Heart right ventricle (tissue), 16 donors: ENCODE measurements around the gene CARM1. TPM values are rescaled to one million over a fixed set of nuclear protein-coding genes. Genes with fewer than 3 reads are reported as not detected.

Source experiments
- ATAC-seq, 8 donors: fragments of 200-7000 bp; cut with Tn5 transposase; one replicate each; pipeline ENCODE4 v1.9.1; 2020; ENCODE audit warnings: mild to moderate bottlenecking in 8 of 8, moderate library complexity in 8 of 8, moderate number of reproducible peaks in 1 of 8
- DNase-seq, 2 donors: peaks; one replicate each; pipeline ENCODE4 v3.0.0-alpha.2; 2020
- H3K27ac ChIP-seq, 10 donors: fragments of 200-600 bp; sonication (generic) in 2 of 10; one replicate each; pipeline versions ENCODE4 v1.5.0 to v1.8.0; 2020 to 2022; ENCODE audit warnings: mild to moderate bottlenecking in 3 of 10
- H3K27me3 ChIP-seq, 7 donors: fragments of 200-600 bp; one replicate each; pipeline ENCODE4 v1.8.0; 2021 to 2022; ENCODE audit warnings: mild to moderate bottlenecking in 2 of 7
- H3K36me3 ChIP-seq, 9 donors: fragments of 200-600 bp; sonication (generic) in 1 of 9; one replicate each; pipeline versions ENCODE4 v1.5.0 to v1.8.0; 2020 to 2022; ENCODE audit warnings: mild to moderate bottlenecking in 2 of 9
- H3K4me1 ChIP-seq, 9 donors: fragments of 200-600 bp; sonication (generic) in 1 of 9; one replicate each; pipeline versions ENCODE4 v1.5.0 to v1.8.0; 2020 to 2022; ENCODE audit warnings: mild to moderate bottlenecking in 4 of 9
- H3K4me3 ChIP-seq, 10 donors: fragments of 200-600 bp; sonication (generic) in 2 of 10; one replicate each; pipeline versions ENCODE4 v1.5.0 to v1.8.0; 2020 to 2022; ENCODE audit warnings: mild to moderate bottlenecking in 7 of 10, moderate library complexity in 2 of 10
- H3K9me3 ChIP-seq, 11 donors: fragments of 200-600 bp in 10 of 11; sonication (generic) in 2 of 11; one replicate each; pipeline versions ENCODE4 v1.5.0 to v1.8.0; 2013 to 2022; ENCODE audit warnings: mild to moderate bottlenecking in 2 of 11, control low read depth in 1 of 11, moderate library complexity in 1 of 11
- CTCF ChIP-seq, 9 donors: fragments of 200-600 bp; sonication (generic) in 2 of 9; IDR thresholded peaks; one replicate each; pipeline versions ENCODE4 v1.5.0 to v1.8.0; 2021 to 2022; ENCODE audit warnings: antibody characterized with exemption in 9 of 9, mild to moderate bottlenecking in 5 of 9, moderate library complexity in 1 of 9
- WGBS, 2 donors: extraction: QIAGEN DNeasy Blood & Tissue Kit; methylation state at CpG; one replicate each; pipeline ENCODE4 v1.1.7; 2013; ENCODE audit warnings: inconsistent platforms in 1 of 2; 5-methylcytosine and 5-hydroxymethylcytosine counted together
- intact Hi-C, 10 donors: fragments of 100-400 bp; cut with DNase I; formaldehyde crosslinking; loops; one replicate each; pipeline versions ENCODE4 v1.11.1 to v1.14.2; 2022
- polyA plus RNA-seq, 2 donors: library from polyadenylated mRNA; stranded (reverse); fragments of 200-250 nt; gene quantifications; one replicate each; pipeline ENCODE4 v1.2.3, GENCODE V29; 2013
- total RNA-seq, 10 donors: library from RNA; stranded (reverse); fragmentation: NEBNext Ultra II Directional in 3 of 10; extraction: Animal tissue kit (Norgen Biotek cat#: 25700) in 3 of 10; gene quantifications; one replicate each; pipeline versions ENCODE4 v1.2.1 to v1.2.4, GENCODE V29; 2021 to 2023
- donor health status: Arrhythmogenic right ventricular cardiomyopathy.
- donor health status: ischemic (EF 13 %, LVEDD 7.1; RV severe dilation, severe dysfunction).
- donor health status: healthy with polysubstance abuse.
- donor health status: DM: no; HTN: yes; CAD: no.
- donor health status: DM: no; HTN: no; CAD: no.
- donor health status: ischemic (EF 25% LVEDD 6.9; RV normal size, moderate dysfunction).
- donor health status: ischemic (EF 25% LVEDD 5.7; RV mildly dilated, moderate dysfunction).
- donor health status: healthy.
- donor health status: DM: yes; HTN: yes; CAD: no.
- donor health status: Ischemic cardiomyopathy.
- donor health status: ischemic (EF 35%, LVEDD 5.7; RV mildly dilated, moderate dysfunction).
- donor health status: nonischemic (EF 11% LVEDD 7.7; RV severe dilation, severe dysfunction).
- donor health status: DM: yes; HTN: yes; CAD: no.
- donor health status: PGD.
- donor health status: ischemic (EF 29% LVEDD 5.4; RV normal size, mild dysfunction).
- donor health status: nonischemic (EF 23%, LVEDD 6.1; RV moderate dilation, normal function).

The CARM1 gene
- total and polyA plus RNA-seq, 12 donors = 25.8 to 45.4 (median 27.9) TPM

GRCh38 chr19:10862561-10863106, 8.7 kb upstream of the CARM1 start:
- Histone ChIP-seq H3K4me1 (peaks cover 0 to 30% (median 6%) of the 10 kb centered on the region in 9 donors), H3K4me3 (no peak overlapping the region), H3K27me3 (no peaks in the 10 kb centered on the region), H3K36me3 (no peaks in the 10 kb centered on the region), H3K9me3 (no peaks in the 10 kb centered on the region), H3K27ac (peak overlapping the region in 1 of 10 donors; percentile 18)
- ATAC-seq (no peak), DNase-seq (no peak)
- intact Hi-C loops = loop anchor here (5.0 to 10.0 kb wide), 6 partner anchors 88 to 148 kb away; partner anchors contain the start of gene DNM2 (in 6 of the 10)
- WGBS, 2 donors = 85% methylated on average over 6 of the region's 6 CpGs
- TF ChIP-seq CTCF (IDR thresholded peaks at IDR 0.05) = no peak

GRCh38 chr19:10863107-10863717, 8.1 kb upstream of the CARM1 start:
- Histone ChIP-seq H3K27ac (peak overlapping the region in 1 of 10 donors; percentile 18), H3K4me1 (peaks cover 0 to 35% (median 6%) of the 10 kb centered on the region in 9 donors), H3K36me3 (no peaks in the 10 kb centered on the region), H3K4me3 (no peak overlapping the region), H3K27me3 (no peaks in the 10 kb centered on the region), H3K9me3 (no peaks in the 10 kb centered on the region)
- no peak for TF ChIP-seq CTCF (IDR thresholded peaks at IDR 0.05)
- no peak for DNase-seq
- 64 to 72% methylated on average over 18 of the region's 18 CpGs for WGBS, 2 donors
- peak in 3 of 8 donors; percentile 9 to 19 (median 9) for ATAC-seq
- intact Hi-C loops = loop anchor here (5.0 to 10.0 kb wide), 6 partner anchors 88 to 148 kb away; partner anchors contain the start of gene DNM2 (in 6 of the 10)

- Histone ChIP-seq H3K27me3 (no peaks in the 10 kb centered on the region), H3K27ac (peak overlapping the region in 3 of 10 donors; percentile 8 to 38 (median 18)), H3K9me3 (no peaks in the 10 kb centered on the region), H3K4me3 (peak overlapping the region in 1 of 10 donors; percentile 15), H3K36me3 (no peaks in the 10 kb centered on the region), H3K4me1 (peaks cover 0 to 39% (median 6%) of the 10 kb centered on the region in 9 donors)
- peak; percentile 83 to 94 (median 91) for TF ChIP-seq CTCF (IDR thresholded peaks at IDR 0.05)
- DNase-seq (peak; percentile 86 to 89), ATAC-seq (peak; percentile 66 to 92 (median 86))
- intact Hi-C loops = loop anchor here (1.0 to 10.0 kb wide), 8 partner anchors 28 to 150 kb away; partner anchors contain the start of genes DNM2 (in 6 of the 10) and TMED1 (in 1 of the 10)
- WGBS, 2 donors = 13 to 19% methylated on average over 6 of the region's 6 CpGs
These were observed 6.8 kb upstream of the CARM1 start for GRCh38 chr19:10864538-10864899.

GRCh38 chr19:10866495-10866894, 4.9 kb upstream of the CARM1 start:
- intact Hi-C loops = loop anchor here in 4 of 10 donors (5.0 to 10.0 kb wide), 4 partner anchors 92 to 152 kb away; partner anchors contain the start of gene DNM2 (in 2 of the 4)
- Histone ChIP-seq H3K9me3 (no peaks in the 10 kb centered on the region), H3K27ac (no peak overlapping the region), H3K4me3 (no peak overlapping the region), H3K4me1 (peaks cover 0 to 38% (median 10%) of the 10 kb centered on the region in 9 donors), H3K36me3 (no peaks in the 10 kb centered on the region), H3K27me3 (no peaks in the 10 kb centered on the region)
- ATAC-seq (no peak), DNase-seq (no peak)
- no peak for TF ChIP-seq CTCF (IDR thresholded peaks at IDR 0.05)
- WGBS, 2 donors = 94 to 95% methylated on average over 10 of the region's 10 CpGs
